ENCODE measurements around the gene CACNA1B.

Gene CACNA1B

DNA sequence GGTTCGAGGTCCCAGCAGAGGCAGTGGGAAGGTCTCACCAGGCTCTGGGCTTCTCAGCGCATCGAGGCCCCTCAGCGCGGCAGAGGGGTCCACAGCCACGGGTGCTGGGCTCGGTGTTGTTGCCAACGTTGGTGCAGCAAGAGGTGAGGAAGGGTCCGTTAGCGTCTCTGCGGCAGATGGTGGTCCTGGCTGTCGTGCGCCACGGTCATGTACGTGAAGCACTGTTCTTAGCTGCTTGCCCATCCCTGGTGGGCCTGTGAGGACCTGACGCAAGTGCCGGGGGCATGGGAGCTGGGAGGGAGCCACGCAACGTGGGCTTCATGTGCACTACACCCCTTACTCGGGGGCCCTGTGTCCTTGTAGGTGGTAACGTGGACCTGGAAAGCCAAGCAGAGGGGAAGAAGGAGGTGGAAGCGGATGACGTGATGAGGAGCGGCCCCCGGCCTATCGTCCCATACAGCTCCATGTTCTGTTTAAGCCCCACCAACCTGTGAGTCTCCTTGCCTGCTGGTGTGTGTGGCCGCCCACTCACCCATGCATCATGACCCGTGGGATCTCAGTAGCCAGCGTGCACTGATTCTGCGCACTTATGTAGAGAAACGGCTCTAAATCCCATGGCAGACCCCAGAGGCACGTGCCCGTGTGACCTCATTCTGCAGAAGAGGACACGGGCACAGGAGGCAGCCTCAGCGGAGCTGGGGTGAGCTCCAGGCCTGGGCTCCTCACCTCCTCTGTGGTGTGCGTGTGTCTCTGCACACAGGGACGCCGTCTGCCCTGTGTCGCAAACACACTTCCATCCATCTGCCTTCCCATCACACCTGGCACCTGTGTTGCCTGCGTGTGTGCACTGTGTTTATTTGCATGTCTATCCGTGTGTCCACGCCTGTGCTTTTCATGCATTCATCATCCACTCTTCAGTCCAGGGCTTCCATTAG is 166.1 kb downstream of the CACNA1B start:
- H3K4me3 ChIP-seq (ENCODE audit: low read length) = no peak overlapping the region
- no peak for DNase-seq (ENCODE audit: low read depth)
- TF ChIP-seq, protein P1, sequence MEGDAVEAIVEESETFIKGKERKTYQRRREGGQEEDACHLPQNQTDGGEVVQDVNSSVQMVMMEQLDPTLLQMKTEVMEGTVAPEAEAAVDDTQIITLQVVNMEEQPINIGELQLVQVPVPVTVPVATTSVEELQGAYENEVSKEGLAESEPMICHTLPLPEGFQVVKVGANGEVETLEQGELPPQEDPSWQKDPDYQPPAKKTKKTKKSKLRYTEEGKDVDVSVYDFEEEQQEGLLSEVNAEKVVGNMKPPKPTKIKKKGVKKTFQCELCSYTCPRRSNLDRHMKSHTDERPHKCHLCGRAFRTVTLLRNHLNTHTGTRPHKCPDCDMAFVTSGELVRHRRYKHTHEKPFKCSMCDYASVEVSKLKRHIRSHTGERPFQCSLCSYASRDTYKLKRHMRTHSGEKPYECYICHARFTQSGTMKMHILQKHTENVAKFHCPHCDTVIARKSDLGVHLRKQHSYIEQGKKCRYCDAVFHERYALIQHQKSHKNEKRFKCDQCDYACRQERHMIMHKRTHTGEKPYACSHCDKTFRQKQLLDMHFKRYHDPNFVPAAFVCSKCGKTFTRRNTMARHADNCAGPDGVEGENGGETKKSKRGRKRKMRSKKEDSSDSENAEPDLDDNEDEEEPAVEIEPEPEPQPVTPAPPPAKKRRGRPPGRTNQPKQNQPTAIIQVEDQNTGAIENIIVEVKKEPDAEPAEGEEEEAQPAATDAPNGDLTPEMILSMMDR (conservative IDR thresholded peaks at IDR 0.05; ENCODE audit: low read length) = no peak

DNA sequence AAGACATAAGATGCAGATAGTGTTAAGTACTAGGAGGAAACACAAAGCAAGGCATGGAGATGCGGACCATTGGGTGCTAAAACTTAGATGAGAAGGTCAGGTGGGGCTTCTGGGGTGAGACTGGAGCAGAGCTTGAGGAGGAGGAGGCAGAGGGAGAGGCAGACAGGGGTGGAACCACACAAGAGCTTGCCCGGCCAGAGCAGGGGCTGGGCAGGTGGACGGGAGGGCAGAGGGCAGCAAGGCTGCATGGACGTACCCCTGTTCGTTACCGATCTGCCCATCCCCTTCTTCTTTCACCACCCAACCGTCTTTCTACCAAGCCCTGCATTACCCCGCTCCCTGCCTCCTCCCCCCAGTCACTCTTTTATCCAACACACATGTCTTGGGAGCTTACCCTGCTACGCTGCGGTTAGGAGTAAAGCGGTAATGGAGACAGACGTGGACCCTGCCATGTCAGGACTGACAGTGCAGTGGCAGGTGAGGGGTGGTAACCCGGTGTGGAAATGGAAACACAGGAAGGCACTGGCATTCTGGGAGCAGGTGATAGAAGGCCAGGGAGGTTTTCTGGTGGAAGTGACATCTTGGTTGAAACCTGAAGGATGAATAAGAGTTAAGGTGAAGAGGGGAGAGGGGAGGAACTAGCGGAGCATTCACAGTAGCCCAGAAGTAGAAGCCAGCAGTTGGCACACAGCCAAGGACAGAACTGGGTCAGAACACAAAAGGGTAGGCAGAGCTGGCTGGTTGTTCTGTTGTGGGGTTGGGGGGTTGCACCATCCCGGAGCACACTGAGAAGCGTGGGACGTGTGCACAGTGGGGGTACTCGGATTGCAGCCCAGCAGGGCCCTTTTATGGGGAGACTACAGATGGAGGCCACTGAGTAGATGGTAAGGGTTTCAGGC is 167.2 kb downstream of the CACNA1B start:
- DNase-seq (ENCODE audit: low read depth) = no peak
- TF ChIP-seq, protein P1 (conservative IDR thresholded peaks at IDR 0.05; ENCODE audit: low read length) = no peak
- H3K4me3 ChIP-seq (ENCODE audit: low read length) = no peak overlapping the region

DNA sequence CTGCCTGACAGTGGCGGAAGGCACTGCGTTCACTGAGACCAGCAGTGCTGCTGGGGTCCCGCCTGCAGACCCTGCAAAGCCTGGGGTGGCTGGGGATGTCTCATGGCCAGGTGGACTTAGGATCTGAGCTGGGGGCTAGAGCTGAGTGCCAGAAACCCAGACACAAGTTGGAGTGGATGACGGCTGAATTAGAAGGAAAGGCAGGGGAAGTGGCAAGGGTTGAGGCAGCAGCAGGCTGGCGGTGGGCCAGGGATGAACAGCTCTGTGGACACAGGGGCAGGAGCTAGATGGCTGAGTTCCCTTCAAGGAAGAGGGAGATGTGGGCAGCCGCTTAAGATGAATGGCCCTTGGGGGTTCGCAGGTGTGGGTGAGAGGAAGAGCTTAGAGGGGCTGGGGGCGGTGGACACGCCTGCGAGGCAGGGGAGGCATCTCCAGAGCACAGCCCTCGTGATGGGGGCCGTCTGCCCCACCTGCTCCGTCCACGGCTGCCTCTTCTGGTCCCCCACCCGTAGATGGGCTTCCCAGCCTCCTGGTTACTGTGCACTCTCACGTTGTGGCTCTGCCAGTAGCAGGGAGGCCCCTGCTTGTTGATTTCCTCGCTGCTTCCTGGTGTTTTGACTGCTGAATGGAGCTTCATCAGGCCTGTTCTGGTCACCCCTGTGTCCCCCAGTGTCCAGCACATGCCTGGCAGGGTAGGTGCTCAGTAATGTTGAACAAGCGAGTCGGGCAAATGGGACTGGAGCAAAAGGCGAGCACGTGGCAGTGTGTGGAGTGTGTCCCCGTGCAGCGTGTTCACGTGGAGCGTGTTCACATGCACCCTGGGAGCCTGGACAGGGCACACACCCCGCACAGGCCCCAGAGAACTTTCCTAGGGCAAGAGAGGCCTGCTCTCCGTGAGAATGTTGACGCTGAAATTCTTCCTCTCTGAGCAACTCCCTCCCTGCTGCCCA is 168.2 kb downstream of the CACNA1B start:
- H3K4me3 ChIP-seq (ENCODE audit: low read length) = no peak overlapping the region
- TF ChIP-seq, protein P1 (conservative IDR thresholded peaks at IDR 0.05; ENCODE audit: low read length) = no peak
- no peak for DNase-seq (ENCODE audit: low read depth)

DNA sequence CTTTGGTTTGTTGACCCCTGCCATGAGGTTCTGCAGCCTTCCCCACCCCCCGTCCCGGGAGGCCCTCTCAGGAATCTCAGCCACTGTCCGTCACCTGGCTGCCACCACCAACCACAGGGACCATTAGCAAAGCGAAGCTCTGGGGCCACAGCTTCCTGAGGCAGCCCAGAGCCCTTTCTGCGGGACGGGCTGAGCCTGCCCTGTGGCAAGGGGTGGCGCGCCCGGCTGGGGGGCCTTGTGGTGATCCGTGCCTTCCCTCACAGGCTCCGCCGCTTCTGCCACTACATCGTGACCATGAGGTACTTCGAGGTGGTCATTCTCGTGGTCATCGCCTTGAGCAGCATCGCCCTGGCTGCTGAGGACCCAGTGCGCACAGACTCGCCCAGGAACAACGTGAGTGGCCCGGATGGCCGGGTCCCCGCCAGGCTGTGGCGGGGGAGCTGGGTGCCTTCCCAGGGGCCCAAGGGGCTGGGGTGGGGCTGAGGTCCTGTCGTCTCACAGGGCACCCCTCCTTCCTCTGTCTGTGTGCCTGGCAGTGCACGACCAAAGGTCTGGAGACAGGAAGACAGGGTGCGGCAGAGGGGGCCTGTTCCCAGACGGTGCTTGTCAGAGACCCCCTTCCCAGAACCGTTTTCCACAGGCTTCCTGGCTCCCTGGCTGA is 169.2 kb downstream of the CACNA1B start:
- TF ChIP-seq, protein P1 (conservative IDR thresholded peaks at IDR 0.05; ENCODE audit: low read length) = no peak
- H3K4me3 ChIP-seq (ENCODE audit: low read length) = no peak overlapping the region
- no peak for DNase-seq (ENCODE audit: low read depth)

DNA sequence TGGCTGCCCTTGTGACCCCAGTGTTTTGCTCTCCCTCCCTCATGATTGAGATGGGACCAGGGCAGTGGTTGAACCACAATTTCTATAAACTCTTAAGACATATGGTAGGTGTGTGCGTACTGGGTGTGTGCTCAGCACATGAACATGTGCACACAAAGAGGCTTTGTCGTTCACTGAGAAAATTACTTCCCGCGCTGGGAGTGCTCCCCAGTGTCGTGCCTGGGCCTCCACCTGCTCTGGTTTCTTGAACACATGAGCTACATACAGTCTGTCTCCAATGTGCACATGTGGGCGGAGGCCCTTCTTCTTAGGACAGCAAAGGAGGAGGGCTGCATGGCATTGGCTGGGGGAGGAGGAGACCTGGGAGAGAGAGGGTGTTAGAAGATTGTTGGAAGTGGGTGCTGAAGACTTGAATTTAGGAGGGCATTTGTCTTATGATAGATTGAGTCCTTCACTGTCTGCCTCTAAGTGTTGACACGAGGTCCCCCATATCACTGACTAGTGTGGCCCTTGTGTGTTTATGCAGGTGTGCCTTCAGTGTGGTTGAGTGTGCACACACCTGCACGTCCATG is 170.0 kb downstream of the CACNA1B start:
- no peak overlapping the region for H3K4me3 ChIP-seq (ENCODE audit: low read length)

More for the DNA sequence above, 170.0 kb downstream of the CACNA1B start:
- TF ChIP-seq, protein P1 (conservative IDR thresholded peaks at IDR 0.05; ENCODE audit: low read length) = no peak
- no peak for DNase-seq (ENCODE audit: low read depth)

Data from AG10803 (cell line).